ENCODE measurements around the gene LCE3A.
"Not testable (repeated sequence)": the region's sequence is repeated elsewhere in the genome, so short reads cannot be mapped to it uniquely, and the experiment has no call there.

LCE3A gene

DNA sequence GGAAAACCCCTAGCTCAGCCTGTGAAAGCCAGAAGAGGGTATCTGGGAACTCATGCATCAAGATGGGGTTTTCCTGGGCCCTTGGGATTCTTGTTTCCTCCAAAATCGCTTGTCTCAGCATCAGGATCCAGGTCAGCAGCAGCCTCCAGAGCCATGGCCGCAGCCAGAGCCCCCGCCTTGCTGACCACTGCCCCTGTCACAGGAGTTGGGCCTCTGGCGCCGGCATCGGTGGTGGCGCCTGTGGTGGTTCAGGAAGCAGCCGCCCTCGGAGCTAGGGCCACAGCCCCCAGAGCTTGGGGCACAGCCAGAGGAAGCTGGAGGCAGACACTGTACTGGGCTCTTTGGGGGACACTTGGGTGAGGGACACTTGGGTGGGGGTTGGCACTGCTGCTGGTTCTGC is 43.4 kb downstream of the LCE3A start:
- DNase-seq (ENCODE audit: insufficient read length, low spot score); FAIRE-seq: not testable (repeated sequence)

DNA sequence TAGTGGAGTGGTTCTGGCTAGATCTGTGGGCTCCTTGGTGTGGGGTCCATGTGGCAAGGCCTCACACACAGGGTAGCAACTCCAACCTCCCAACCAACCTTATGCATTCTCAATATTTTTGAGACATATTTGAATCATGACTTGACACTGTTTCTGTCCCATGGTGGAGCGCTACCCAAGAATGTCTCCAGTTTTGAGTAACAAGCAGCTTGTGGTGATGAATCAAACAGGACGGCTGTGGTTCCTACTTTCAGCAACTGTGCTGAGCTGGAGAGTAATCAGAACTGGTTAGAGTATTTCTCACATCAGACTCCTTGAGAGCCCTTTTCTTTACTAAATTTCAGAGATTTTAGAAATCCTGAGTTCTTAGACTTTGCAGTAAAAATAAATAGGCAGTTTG is 45.7 kb downstream of the LCE3A start:
- FAIRE-seq: no peak
- no peak for DNase-seq (ENCODE audit: insufficient read length, low spot score)
